GM12878 (cell line): Measurements from ENCODE around the gene ITGBL1. TPM values are rescaled to one million over a fixed set of nuclear protein-coding genes. Genes with fewer than 3 reads are reported as not detected.

ENCODE experiments used
- ATAC-seq: fragments of 200-7000 bp; cut with Tn5 transposase; 3 replicates; pipeline ENCODE4 v1.9.1; 2020; ENCODE audit warnings: mild to moderate bottlenecking, moderate library complexity
- BruUV-seq: library from RNA; stranded (reverse); fragments of 400-500 nt; replicated peaks from 2 replicates; lab custom pipeline; 2021; lab: Mats Ljungman, UMichigan
- CTCF ChIA-PET: fragments of 300-600 bp; sonication (Branson Sonifier 250); formaldehyde crosslinking; extraction: SDS; loops from one replicate; lab custom pipeline; 2021; ENCODE audit warnings: inconsistent platforms; lab: Yijun Ruan, JAX
- POLR2A ChIA-PET: fragments of 350-600 bp; formaldehyde crosslinking; extraction: SDS; loops from one replicate; lab custom pipeline; 2021; ENCODE audit warnings: inconsistent platforms; lab: Charles Lee
- RAD21 ChIA-PET: fragments of 300-600 bp; sonication (Branson Sonifier 250); formaldehyde crosslinking; loops from one replicate; lab custom pipeline; 2023; ENCODE audit warnings: antibody characterized with exemption; ENCODE audit not compliant: unreplicated experiment; lab: Charles Lee
- SMC1A ChIA-PET: fragments of 300-600 bp; sonication (Branson Sonifier 250); formaldehyde crosslinking; loops from one replicate; lab custom pipeline; 2023; ENCODE audit not compliant: unreplicated experiment, uncharacterized antibody; lab: Charles Lee
- DNase-seq: peaks from one replicate; pipeline ENCODE4 v3.0.0-alpha.2; 2011; ENCODE audit warnings: low read depth, low spot score
- FAIRE-seq: peaks from 3 replicates; lab custom pipeline; 2011; peaks lifted over from hg19 to GRCh38; lab: Jason Lieb, UNC
- H2AFZ ChIP-seq: 2 replicates; pipeline ENCODE4 v1.6.0; 2011; ENCODE audit warnings: low read depth, low read length, control low read depth; ENCODE audit not compliant: control insufficient read depth
- H3K27ac ChIP-seq: 2 replicates; pipeline ENCODE4 v1.5.1; 2011; ENCODE audit warnings: control low read depth; ENCODE audit not compliant: control insufficient read depth, insufficient read depth
- H3K27me3 ChIP-seq, 2 experiments: replicated peaks in 1 of 2; 2 replicates each; pipeline versions ENCODE4 v1.6.0 to v1.6.1; 2011; ENCODE audit warnings: low read length in 1 of 2; ENCODE audit not compliant: control insufficient read depth in 2 of 2, insufficient read depth in 2 of 2
- H3K36me3 ChIP-seq, 2 experiments: 2 replicates each; pipeline ENCODE4 v1.5.1; 2011; ENCODE audit warnings: low read length in 1 of 2; ENCODE audit not compliant: control insufficient read depth in 2 of 2, insufficient read depth in 2 of 2
- H3K4me1 ChIP-seq: 2 replicates; pipeline ENCODE4 v1.6.1; 2011; ENCODE audit warnings: mild to moderate bottlenecking, low read length, moderate library complexity, mixed read lengths; ENCODE audit not compliant: control insufficient read depth, insufficient read depth
- H3K4me2 ChIP-seq: 2 replicates; pipeline ENCODE4 v1.6.0; 2011; ENCODE audit warnings: control low read depth; ENCODE audit not compliant: control insufficient read depth, insufficient read depth
- H3K4me3 ChIP-seq: fragments of 200-600 bp; sonication (generic); 2 replicates; pipeline ENCODE4 v1.5.1; 2016
- H3K79me2 ChIP-seq: 2 replicates; pipeline ENCODE4 v1.6.0; 2011; ENCODE audit warnings: low read length; ENCODE audit not compliant: control insufficient read depth, insufficient read depth
- H3K9ac ChIP-seq: 2 replicates; pipeline ENCODE4 v1.8.0; 2011; ENCODE audit warnings: low read length, control low read depth, mixed read lengths; ENCODE audit not compliant: control insufficient read depth, insufficient read depth
- H3K9me3 ChIP-seq: replicated peaks from 3 replicates; pipeline ENCODE4 v1.5.1; 2011; ENCODE audit warnings: mild to moderate bottlenecking, low read length; ENCODE audit not compliant: control insufficient read depth, insufficient read depth
- H4K20me1 ChIP-seq: 2 replicates; pipeline ENCODE4 v1.6.0; 2011; ENCODE audit not compliant: control insufficient read depth, insufficient read depth
- ATF7 ChIP-seq: fragments of 450-650 bp; IDR thresholded peaks from 2 replicates; pipeline ENCODE4 v1.6.1; 2016; ENCODE audit warnings: low read depth, mild to moderate bottlenecking
- EED ChIP-seq: sonication (generic); IDR thresholded peaks from 2 replicates; pipeline ENCODE4 v1.6.1; 2016; ENCODE audit warnings: antibody characterized with exemption, low read depth
- HDAC2 ChIP-seq: fragments of 200-600 bp; sonication (generic); IDR thresholded peaks from 2 replicates; pipeline ENCODE4 v1.6.1; 2017
- IKZF2 ChIP-seq, 2 experiments: fragments of 450-650 bp; IDR thresholded peaks; 2 replicates each; pipeline ENCODE4 v1.6.1; 2017; ENCODE audit warnings: mild to moderate bottlenecking in 2 of 2, moderate library complexity in 2 of 2
- NBN ChIP-seq: fragments of 450-650 bp; IDR thresholded peaks from 2 replicates; pipeline ENCODE4 v1.6.1; 2016
- PAX8 ChIP-seq: fragments of 450-650 bp; IDR thresholded peaks from 2 replicates; pipeline ENCODE4 v1.6.1; 2017; ENCODE audit warnings: mild to moderate bottlenecking, moderate library complexity
- YY1 ChIP-seq: IDR thresholded peaks from 2 replicates; pipeline ENCODE4 v1.6.1; 2011; ENCODE audit warnings: low read depth, mild to moderate bottlenecking, low read length
- ZBED1 ChIP-seq: IDR thresholded peaks from 2 replicates; pipeline ENCODE4 v1.6.1; 2016; ENCODE audit warnings: borderline replicate concordance
- WGBS: methylation state at CpG from one replicate; pipeline ENCODE4 v1.1.6; 2016; ENCODE audit warnings: low lambda C conversion rate; ENCODE audit not compliant: insufficient replicate concordance, insufficient coverage; ENCODE audit errors: missing lambda C conversion rate; 5-methylcytosine and 5-hydroxymethylcytosine counted together
- in situ Hi-C: fragments of 300-500 bp; cut with MboI; formaldehyde crosslinking; loops from 9 replicates; pipeline ENCODE4 v1.14.3; 2018; ENCODE audit warnings: mixed read lengths
- intact Hi-C: fragments of 100-400 bp; cut with micrococcal nuclease; formaldehyde crosslinking; loops from one replicate; pipeline ENCODE4 v1.14.2; 2022; ENCODE audit not compliant: unreplicated experiment
- polyA plus RNA-seq, 11 experiments: library from polyadenylated mRNA; depleted of rRNA in 4 of 11; unstranded in 6 of 11; stranded (reverse) in 5 of 11; fragments of >200 nt; fragmentation: Nextera tagmentation in 4 of 11; fragmentation: Illumina TruSeq in 1 of 11; extraction: Ambion mirVana in 4 of 11; extraction: Trizol in 1 of 11; gene quantifications; 1 replicate in 1 of 11; 2 replicates in 10 of 11; pipeline versions ENCODE4 v1.2.1 to v1.2.3, GENCODE V29; 2011 to 2016; ENCODE audit warnings: inconsistent platforms in 2 of 11, missing spikeins in 2 of 11, low read depth in 1 of 11
- total RNA-seq, 4 experiments: library from RNA; depleted of rRNA in 3 of 4; stranded (reverse); fragments of >200 nt in 3 of 4; fragmentation: Illumina TruSeq in 1 of 4; extraction: Trizol in 1 of 4; gene quantifications; 2 replicates each; pipeline versions ENCODE4 v1.2.1 to v1.2.3, GENCODE V29; 2013 to 2021
- TF ChIP-seq, protein P1 (sequence below): fragments of 150-350 bp; IDR thresholded peaks from 2 replicates; pipeline ENCODE4 v1.6.1; 2016; ENCODE audit warnings: low read depth, low read length
- TF ChIP-seq, protein P2 (sequence below): fragments of 450-650 bp; IDR thresholded peaks from 2 replicates; pipeline ENCODE4 v1.6.1; 2018; ENCODE audit warnings: mild to moderate bottlenecking, low read depth, moderate library complexity; ENCODE audit not compliant: partially characterized antibody
- TF ChIP-seq, protein P3 (sequence below): fragments of 450-650 bp; IDR thresholded peaks from 2 replicates; pipeline ENCODE4 v1.6.1; 2018; ENCODE audit warnings: borderline replicate concordance, mild to moderate bottlenecking; ENCODE audit not compliant: partially characterized antibody
- TF ChIP-seq, protein P4 (sequence below): fragments of 450-650 bp; IDR thresholded peaks from 2 replicates; pipeline ENCODE4 v1.6.1; 2017; ENCODE audit warnings: mild to moderate bottlenecking
- TF ChIP-seq, protein P5 (sequence below): fragments of 150-350 bp; IDR thresholded peaks from 2 replicates; pipeline ENCODE4 v1.6.1; 2014; ENCODE audit warnings: mild to moderate bottlenecking, low read depth, low read length

The ITGBL1 gene
- total and polyA plus RNA-seq, 10 of the 15 experiments (the other 5 are each of a cell fraction or from before 2014, with no cell fraction given), result 0.17 to 2.8 (median 0.28) TPM; not detected in 3

DNA sequence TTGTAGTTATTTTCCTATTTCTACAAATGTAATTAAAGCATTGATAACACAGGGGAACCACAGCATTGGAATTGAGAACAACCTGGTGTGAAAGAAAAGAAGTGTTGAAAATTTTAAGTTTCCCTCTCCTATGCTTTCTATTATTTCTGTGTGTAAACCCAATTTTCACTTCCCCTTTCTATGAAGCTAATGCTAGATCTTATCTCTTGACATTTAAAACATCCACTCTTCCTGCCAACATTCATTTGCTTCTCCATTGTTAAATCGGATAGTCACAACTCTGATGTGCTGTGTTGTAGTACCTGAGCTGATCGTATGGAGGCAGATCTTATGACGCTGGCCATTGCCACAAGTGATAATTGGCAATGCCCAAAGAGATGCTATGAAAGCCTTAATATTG lies 203.0 kb downstream of the ITGBL1 start:
- Histone ChIP-seq H3K36me3 (no peaks in the 10 kb centered on the region), H4K20me1 (no peaks in the 10 kb centered on the region), H3K9me3 (no peaks in the 10 kb centered on the region), H2AFZ (no peak overlapping the region), H3K9ac (no peak overlapping the region), H3K4me1 (no peaks in the 10 kb centered on the region), H3K4me3 (no peak overlapping the region), H3K27me3 (no peaks in the 10 kb centered on the region), H3K79me2 (no peaks in the 10 kb centered on the region), H3K4me2 (0 out of 2 replicates have a peak overlapping the region, but pooled peaks have one; percentile 3), H3K27ac (no peak overlapping the region)
- intact Hi-C loops, result no loop called here
- ChIA-PET CTCF (no interaction called here), SMC1A (interaction anchor here (0.6 to 1.8 kb wide), 2 partner anchors 13 to 14 kb away, joined by 4 to 5 read pairs; no protein-coding TSS in a partner anchor), RAD21 (no interaction called here), POLR2A (no interaction called here)
- no peak for FAIRE-seq
- in situ Hi-C loops, result no loop called here
- ATAC-seq, result peak; percentile 90
- 62% methylated on average over 3 of the region's 3 CpGs for WGBS
- no TSS peak for BruUV-seq
- peak; percentile 9 for DNase-seq
- TF ChIP-seq ATF7 (no peak), YY1 (no peak), IKZF2 (IDR thresholded peaks at IDR 0.05) (peak; percentile 40 to 60; a peak in 2 of 4 replicates), EED (no peak), NBN (no peak), ZBED1 (no peak), HDAC2 (no peak), PAX8 (no peak)
- TF ChIP-seq, protein P1, sequence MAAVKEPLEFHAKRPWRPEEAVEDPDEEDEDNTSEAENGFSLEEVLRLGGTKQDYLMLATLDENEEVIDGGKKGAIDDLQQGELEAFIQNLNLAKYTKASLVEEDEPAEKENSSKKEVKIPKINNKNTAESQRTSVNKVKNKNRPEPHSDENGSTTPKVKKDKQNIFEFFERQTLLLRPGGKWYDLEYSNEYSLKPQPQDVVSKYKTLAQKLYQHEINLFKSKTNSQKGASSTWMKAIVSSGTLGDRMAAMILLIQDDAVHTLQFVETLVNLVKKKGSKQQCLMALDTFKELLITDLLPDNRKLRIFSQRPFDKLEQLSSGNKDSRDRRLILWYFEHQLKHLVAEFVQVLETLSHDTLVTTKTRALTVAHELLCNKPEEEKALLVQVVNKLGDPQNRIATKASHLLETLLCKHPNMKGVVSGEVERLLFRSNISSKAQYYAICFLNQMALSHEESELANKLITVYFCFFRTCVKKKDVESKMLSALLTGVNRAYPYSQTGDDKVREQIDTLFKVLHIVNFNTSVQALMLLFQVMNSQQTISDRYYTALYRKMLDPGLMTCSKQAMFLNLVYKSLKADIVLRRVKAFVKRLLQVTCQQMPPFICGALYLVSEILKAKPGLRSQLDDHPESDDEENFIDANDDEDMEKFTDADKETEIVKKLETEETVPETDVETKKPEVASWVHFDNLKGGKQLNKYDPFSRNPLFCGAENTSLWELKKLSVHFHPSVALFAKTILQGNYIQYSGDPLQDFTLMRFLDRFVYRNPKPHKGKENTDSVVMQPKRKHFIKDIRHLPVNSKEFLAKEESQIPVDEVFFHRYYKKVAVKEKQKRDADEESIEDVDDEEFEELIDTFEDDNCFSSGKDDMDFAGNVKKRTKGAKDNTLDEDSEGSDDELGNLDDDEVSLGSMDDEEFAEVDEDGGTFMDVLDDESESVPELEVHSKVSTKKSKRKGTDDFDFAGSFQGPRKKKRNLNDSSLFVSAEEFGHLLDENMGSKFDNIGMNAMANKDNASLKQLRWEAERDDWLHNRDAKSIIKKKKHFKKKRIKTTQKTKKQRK, result no peak
- TF ChIP-seq, protein P2, sequence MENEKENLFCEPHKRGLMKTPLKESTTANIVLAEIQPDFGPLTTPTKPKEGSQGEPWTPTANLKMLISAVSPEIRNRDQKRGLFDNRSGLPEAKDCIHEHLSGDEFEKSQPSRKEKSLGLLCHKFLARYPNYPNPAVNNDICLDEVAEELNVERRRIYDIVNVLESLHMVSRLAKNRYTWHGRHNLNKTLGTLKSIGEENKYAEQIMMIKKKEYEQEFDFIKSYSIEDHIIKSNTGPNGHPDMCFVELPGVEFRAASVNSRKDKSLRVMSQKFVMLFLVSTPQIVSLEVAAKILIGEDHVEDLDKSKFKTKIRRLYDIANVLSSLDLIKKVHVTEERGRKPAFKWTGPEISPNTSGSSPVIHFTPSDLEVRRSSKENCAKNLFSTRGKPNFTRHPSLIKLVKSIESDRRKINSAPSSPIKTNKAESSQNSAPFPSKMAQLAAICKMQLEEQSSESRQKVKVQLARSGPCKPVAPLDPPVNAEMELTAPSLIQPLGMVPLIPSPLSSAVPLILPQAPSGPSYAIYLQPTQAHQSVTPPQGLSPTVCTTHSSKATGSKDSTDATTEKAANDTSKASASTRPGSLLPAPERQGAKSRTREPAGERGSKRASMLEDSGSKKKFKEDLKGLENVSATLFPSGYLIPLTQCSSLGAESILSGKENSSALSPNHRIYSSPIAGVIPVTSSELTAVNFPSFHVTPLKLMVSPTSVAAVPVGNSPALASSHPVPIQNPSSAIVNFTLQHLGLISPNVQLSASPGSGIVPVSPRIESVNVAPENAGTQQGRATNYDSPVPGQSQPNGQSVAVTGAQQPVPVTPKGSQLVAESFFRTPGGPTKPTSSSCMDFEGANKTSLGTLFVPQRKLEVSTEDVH, result no peak
- TF ChIP-seq, protein P3, sequence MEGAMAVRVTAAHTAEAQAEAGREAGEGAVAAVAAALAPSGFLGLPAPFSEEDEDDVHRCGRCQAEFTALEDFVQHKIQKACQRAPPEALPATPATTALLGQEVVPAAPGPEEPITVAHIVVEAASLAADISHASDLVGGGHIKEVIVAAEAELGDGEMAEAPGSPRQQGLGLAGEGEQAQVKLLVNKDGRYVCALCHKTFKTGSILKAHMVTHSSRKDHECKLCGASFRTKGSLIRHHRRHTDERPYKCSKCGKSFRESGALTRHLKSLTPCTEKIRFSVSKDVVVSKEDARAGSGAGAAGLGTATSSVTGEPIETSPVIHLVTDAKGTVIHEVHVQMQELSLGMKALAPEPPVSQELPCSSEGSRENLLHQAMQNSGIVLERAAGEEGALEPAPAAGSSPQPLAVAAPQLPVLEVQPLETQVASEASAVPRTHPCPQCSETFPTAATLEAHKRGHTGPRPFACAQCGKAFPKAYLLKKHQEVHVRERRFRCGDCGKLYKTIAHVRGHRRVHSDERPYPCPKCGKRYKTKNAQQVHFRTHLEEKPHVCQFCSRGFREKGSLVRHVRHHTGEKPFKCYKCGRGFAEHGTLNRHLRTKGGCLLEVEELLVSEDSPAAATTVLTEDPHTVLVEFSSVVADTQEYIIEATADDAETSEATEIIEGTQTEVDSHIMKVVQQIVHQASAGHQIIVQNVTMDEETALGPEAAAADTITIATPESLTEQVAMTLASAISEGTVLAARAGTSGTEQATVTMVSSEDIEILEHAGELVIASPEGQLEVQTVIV, result no peak
- TF ChIP-seq, protein P4, sequence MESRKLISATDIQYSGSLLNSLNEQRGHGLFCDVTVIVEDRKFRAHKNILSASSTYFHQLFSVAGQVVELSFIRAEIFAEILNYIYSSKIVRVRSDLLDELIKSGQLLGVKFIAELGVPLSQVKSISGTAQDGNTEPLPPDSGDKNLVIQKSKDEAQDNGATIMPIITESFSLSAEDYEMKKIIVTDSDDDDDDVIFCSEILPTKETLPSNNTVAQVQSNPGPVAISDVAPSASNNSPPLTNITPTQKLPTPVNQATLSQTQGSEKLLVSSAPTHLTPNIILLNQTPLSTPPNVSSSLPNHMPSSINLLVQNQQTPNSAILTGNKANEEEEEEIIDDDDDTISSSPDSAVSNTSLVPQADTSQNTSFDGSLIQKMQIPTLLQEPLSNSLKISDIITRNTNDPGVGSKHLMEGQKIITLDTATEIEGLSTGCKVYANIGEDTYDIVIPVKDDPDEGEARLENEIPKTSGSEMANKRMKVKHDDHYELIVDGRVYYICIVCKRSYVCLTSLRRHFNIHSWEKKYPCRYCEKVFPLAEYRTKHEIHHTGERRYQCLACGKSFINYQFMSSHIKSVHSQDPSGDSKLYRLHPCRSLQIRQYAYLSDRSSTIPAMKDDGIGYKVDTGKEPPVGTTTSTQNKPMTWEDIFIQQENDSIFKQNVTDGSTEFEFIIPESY, result no peak
- TF ChIP-seq, protein P5, sequence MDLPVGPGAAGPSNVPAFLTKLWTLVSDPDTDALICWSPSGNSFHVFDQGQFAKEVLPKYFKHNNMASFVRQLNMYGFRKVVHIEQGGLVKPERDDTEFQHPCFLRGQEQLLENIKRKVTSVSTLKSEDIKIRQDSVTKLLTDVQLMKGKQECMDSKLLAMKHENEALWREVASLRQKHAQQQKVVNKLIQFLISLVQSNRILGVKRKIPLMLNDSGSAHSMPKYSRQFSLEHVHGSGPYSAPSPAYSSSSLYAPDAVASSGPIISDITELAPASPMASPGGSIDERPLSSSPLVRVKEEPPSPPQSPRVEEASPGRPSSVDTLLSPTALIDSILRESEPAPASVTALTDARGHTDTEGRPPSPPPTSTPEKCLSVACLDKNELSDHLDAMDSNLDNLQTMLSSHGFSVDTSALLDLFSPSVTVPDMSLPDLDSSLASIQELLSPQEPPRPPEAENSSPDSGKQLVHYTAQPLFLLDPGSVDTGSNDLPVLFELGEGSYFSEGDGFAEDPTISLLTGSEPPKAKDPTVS, result no peak
